Stimulated activated naive CD8-positive, alpha-beta T cell treated with anti-CD3 and anti-CD28 coated beads, Interleukin-15, Interleukin-2, amounts not matched to agents 100 U/mL and 50 U/mL, for 24 hours (primary cell): ENCODE results near the gene CCDC136.

Experiments
- ATAC-seq: fragments of 150-1000 bp; cut with Tn5 transposase; one replicate; pipeline ENCODE4 v1.10.0; 2021
- DNase-seq: peaks from one replicate; pipeline ENCODE4 v3.0.0; 2021

The CCDC136 gene

DNA sequence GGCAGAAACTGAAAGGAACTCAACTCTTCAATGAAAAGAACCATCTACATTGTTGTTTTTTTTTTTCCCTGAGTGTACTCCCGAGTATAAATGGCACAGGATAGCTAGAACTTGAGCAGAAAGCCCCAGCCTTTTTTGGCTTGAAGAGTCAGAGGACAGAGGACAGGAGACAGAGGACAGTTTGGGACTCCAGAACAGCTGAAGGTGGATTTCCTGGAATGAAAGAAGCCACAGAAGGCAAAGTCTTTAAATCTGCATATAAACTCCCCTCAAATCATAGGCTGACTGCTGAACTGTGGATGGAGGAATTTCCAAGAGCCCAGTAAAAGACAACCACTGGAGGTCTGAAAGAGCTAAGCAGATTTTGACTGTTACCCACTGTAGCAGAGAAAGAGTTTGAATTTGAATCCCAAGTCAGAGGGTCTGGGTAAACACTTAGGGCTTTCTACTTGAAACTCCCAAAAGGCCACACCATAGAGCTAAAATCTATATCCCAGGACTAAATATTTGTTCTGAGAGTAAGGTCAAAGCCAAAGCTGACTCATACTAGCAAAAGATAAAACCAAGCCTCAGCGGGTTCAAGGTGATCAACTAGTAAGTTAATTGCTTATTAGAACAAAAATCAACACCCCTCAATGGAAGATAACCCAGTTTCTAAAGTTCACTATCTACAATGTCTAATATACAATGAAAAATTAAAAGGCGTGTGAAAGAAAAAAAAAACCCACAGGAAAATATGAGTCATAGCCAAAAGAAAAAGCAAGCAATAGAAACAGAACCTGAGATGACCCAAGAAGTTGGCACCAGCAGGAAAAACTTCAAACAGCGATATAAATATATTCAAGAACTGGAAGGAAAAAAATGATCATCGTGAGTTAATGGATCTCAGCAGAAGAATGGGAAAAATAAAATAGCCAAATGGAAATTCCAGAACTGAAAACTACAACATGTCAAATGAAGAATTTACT lies 14.3 kb upstream of the CCDC136 start:
- ATAC-seq (peak; percentile 29), DNase-seq (no peak)

DNA sequence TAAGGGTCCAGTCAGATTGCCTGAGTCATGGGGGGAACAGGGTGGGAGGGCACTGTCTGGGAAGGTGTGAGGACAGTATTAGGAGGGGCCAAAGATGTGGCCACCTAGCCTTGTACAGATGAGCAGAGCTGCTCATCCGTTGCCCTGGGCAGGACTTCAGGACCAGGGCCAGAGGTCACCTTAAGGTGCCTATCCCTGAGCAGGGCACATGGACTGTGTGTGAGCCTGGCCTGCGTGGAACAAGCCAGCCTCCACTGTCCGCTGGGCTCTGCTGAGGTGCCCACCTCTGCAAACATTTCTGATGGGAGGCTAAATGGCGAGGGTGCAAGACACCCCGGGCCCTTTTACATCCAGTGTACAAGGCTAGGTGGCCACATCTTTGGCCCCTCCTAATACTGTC lies 12.8 kb upstream of the CCDC136 start:
- ATAC-seq (no peak), DNase-seq (no peak)

DNA sequence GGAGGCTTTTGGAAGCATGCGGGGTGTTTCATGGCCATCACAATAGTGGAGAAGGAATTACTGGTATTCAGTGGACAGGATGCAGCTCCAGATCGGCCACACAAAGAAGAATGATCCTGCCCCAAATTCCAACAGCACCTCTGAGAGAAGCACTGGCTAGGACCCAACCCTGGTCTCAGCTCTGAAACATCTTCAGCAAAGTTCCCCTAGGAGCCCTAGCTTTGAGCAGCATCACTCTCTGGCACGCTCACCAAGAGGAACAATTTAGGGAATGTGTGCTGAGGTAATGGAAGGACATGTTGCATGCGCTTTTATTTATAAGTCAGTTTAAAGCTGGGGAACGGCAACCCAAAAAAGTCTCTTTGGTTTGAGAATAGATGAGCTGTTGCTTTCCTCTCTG lies 10.6 kb upstream of the CCDC136 start:
- DNase-seq (no peak), ATAC-seq (no peak)

DNA sequence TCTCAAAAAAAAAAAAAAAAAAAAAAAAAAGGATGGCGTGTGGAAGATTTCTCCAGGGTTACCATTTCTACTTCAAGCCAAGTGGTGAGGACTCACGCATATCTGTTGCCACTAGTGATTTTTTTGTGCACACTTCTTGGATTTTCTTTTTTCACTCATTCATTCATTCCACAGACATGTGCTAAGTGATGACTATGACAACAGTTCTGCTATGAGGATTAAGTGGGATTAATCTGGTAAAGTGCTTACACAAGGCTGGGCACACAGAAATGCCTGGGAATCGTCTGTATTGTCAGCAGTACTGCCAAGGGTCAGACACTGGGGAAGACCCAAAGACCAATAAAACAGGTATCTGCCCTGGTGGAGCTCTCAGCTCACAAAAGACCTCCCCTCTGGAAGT lies 9.9 kb upstream of the CCDC136 start:
- DNase-seq (no peak), ATAC-seq (no peak)

DNA sequence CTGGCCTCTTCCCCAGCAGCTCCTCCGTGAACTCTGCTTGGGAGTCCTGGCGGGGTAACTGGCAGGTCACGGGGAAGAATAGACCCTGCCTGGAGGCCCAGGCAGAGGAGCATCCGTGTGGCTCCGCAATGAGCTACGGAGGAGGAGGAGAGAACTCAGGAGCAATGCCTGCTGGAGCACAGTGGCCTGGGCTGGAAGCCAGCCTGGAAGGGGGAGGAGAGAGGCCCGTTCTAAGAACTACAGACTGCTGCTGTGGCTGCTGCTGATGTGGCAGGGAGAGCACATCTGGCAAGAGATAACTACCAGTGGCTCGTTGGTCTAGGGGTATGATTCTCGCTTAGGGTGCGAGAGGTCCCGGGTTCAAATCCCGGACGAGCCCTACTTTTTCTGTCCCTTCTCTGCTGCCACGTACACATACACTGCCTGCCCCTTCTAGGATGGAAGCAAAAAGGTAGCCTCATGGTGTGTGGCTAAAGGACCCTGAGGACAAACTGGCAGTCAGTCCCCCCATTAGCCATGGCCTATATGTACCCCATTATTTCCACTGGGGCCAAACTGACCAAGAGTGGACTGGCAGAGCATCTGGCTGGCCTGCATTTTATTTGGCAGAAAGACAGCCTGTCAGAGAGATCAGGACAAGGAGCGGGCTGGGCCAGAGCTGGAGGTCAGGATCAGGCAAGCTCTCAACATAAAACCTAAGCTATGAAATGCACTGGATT lies 8.5 kb upstream of the CCDC136 start:
- DNase-seq (no peak), ATAC-seq (peak; percentile 75)

DNA sequence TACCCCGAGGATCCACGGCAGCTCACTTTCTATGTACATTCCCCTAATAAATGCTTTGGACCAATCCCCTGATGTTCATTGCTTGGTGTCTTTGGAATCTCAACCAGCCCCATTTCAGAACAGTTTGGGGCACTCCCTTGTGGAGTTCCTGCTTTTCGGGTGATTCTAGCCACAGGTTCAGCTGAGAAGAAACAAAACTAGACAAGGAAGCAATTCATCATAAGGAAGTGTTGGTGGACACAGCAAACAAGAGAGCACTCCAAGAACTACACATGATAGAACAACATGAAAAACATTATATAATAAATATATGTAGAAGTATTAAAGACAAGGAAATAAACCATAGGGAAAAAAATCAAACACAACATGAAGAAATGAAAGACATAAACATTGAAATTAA lies 6.0 kb upstream of the CCDC136 start:
- DNase-seq (no peak), ATAC-seq (no peak)

DNA sequence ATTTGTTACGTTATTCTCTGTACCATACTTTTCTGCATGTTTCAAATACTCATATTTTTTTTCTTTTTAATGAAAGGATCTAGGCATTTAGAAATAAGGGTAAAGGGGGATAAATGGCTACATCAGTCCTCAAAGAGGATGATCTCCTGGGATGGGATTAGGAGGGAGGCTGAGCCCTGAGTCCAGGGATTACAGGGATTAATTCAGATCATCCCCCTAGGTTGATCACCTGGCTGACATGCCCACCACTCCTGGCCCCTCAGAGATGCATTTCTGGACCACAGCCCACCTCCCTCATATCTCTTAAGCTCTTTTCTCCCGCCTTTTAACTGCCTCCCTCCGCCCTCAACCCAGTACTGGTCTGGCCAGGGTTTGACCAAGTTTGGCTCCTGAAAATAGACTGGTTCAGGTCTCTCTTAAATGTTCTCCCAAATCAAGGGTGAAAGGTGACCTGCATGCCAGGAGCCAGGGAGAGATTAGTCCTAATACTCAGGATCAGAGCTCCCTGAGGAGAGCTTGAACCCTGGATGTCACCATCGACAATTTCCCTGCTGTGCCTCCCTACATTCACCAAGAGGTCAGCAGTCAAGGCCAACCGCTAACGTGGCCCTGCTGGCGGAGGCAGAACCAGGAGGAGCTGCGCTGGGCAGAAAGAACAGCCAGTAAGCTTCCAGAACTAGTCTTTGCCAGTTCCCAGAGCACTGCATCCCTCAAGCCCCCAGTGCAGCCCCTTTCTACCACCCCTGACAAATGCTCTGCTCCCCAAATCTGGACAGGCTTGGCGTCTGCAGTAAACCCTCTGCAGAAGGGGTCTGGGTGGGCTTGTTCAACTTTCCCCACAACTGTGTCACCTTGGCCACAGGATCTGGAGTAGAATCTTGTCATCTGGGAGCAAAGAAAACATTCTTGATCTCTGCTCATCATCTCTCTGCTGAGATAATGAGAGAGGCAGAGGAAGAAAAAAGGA lies 3.0 kb upstream of the CCDC136 start:
- no peak for ATAC-seq
- no peak for DNase-seq

DNA sequence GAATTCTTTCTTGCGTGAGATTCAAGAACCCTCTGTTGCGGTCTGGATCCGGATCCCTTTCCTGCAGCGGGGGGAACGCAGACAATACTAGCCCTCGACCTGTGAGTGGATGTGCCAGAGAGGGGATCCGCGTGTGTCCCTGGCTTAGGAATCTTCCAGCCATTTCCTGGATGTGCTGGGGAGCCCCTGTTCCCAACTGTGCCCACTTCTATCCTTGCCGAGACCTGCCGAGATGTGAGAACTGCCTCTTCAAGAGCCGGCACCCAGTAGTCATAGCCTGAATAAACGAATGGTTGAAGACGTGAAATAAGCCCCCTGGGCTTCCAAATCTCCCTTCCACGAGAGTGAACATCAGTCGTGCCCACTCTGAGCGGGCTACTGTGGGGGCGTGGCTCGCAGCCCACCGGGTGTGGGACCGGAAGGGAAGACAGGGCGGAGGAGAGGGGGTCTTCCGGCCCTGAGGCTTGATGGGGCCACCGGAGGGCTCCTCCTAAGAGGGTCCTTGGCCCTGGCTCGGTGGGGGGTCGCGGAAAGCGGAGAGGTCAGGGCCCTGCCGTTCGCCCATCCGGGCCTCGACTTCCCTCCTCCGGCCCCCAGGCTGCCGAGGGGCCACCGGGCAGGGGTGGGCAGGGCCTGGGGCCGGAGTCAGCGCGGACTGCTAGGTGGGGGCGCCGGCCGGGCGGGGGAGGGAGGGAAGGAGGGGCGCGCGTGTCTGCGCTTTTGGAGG lies 1.3 kb upstream of the CCDC136 start:
- no peak for ATAC-seq
- DNase-seq, result no peak

DNA sequence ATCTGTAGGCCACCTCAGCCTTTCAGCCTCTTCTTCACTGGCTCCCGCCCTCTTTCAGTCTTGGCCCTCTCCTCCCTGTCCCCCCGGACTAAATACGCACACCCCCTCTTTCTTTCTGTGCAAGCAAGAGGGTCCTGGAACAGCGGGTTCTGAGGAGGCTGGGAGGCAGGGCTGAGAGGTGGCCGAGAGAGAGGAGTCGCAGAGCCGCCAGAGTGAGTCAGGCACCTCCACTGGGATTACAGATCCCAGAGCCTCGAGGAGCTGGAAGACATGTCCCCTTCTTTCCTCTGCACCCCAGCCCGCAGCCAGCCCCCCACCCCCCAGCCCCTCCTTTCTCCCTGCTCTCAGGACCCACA lies 182 bp downstream of the CCDC136 start:
- no peak for ATAC-seq
- DNase-seq, result no peak

DNA sequence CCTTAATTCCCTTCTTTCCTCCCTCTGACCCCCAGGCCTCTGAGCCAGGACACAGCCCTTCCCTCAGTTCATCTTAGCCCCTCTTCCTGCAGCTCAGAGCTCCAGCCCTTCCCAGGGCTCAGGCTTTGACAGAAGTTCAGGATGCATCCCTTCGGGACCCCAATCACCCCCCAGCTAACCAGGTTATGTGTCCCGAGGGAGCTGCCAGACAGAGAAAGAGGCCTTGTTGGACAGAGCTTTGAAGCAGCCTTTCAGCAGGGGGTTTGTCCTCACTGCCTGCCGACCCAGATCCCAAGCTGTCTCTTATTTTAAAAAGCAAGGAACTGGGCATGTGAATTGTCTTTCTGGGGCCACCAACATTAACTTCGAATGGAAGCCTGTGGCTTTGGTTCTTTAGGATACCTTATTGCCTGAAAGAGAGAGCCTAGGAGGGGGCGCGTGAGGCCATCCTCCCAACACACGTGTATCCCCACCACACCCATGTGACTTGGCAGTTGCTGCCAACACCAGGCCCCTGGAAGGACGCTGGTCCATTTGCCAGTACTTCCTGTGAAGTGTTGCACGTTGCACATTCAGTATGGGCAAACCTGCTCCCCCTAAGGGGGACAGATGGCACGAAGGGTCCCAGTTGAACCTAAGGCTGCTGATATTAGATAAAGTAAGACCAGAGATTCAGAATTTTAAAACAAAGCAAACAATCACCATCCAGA lies 858 bp downstream of the CCDC136 start:
- DNase-seq, result no peak
- ATAC-seq, result no peak

DNA sequence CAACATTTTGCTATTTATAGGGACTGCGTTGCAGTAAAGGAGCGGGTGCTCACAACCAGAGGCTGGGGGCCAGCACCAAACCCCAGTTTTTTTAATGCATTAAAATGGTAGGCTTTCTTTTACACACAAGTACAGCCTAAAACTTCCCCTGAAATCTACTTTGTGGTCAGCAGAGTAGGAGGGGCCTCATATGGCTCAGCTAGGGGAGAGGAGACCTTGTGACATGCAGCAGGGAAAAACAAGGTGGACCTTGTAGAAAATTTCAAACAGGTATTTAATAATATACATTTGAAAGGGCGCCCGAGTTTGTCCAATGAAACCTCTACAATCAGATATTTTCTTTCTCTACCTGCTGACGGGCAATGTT lies 1.4 kb downstream of the CCDC136 start:
- no peak for ATAC-seq
- no peak for DNase-seq

DNA sequence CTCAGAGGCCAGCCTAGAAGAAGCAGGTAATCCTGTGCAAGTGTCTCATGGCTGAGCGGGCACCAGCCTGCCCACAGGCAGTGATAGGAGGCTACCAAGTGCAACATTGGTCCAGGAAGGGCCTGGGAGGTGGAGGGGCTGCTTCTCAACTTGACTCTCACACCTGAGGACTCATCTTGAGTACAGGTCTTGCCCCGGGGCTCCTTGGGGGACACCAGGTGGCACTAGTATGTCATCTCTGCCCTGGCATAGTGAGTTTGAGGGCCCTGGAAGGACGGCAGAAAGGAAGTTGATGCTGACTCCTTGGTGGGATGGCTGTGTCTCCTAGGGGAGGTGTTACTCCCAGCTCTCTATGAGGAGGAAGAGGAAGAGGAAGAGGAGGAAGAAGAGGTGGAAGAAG lies 2.3 kb downstream of the CCDC136 start:
- no peak for ATAC-seq
- peak; percentile 19 for DNase-seq

DNA sequence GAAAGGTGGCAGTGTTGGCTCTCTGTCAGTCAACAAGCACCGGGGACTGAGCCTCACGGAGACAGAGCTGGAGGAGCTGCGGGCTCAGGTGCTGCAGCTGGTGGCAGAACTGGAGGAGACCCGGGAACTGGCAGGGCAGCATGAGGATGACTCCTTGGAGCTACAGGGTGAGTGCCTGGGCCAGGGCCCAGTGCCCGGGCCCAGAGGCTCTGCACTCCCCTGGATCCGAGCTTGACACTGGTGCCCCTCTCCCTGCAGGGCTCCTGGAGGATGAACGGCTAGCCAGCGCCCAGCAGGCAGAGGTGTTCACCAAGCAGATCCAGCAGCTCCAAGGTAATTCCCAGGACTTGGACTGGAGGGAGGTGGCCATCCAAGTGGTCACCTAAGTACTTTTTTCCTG lies 2.7 kb downstream of the CCDC136 start:
- DNase-seq (no peak), ATAC-seq (no peak)

DNA sequence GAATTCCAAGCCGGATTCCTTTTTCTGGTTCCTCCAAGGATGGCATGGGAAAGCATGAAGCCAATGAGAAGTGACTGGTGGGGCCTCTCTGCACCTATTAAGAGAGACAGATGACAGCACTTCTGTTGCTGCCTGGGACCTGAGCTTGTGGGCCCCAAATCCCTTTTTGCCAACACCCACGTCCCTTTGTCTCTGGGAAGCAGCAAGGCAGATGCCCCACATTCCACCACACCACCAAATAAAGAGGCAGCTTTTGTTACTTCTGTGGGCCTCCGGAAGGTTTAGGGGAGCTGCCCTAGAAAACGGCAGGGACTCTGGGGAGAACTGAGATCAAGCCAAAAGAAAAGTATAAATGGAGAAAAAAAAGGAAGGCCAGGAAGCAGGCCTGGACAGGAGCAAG lies 3.4 kb downstream of the CCDC136 start:
- DNase-seq, result no peak
- ATAC-seq, result no peak

DNA sequence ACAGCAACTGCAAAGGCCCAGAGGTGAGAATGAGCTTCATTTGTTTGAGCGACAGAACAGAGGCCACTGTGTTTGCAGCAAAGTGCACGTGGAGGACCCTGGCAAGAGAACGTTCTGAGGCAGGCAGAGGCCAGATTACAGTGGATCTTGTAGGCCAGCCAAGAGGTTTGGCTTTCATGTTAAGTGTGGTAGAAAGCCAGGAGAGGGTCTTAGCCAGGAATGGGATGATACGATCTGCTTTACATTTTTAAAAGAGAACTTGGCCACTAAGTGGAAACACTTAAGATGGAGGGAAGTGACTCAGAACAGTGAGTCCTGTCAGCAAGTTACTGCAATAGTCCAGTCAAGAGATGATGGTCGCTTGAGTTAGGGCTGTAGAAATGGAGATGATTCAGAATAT lies 4.6 kb downstream of the CCDC136 start:
- ATAC-seq, result no peak
- DNase-seq, result no peak

DNA sequence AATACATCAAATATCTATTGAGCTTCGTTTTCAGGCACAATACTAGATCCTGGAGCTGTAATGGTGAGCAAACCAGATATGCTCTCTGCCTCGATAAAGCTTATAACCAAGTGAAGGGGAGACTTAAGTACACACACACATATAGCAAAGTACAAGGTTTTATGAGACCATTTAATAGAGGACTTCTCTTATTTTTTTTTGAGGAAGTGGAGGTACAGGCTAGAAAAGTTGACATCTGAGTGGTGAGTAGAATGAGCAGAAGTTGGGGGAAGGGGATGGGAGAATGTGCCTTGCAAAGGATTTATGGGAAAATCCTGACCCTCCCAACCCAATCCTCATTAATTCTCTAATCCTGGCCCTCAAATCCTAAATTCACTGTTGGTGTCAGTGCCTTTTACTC lies 7.7 kb downstream of the CCDC136 start:
- ATAC-seq, result no peak
- no peak for DNase-seq

DNA sequence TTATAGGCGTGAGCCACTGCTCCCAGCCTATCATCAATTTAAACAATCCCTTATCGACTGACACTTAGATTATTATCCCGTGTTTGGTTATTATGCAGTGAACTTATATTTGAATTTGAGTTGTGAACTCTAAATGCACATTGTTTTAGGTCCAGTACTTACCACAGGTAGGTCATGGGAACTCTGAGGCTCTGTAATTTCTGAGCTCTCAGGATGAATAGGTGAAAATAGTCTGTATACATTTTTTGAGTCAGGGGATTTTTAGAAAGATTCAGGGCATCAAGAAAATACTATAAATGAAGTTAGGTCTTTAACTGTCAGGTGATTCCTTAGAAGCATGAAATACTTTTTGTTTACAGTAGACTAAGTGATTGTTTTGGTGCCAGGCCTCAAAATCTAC lies 8.8 kb downstream of the CCDC136 start:
- no peak for ATAC-seq
- DNase-seq, result no peak

DNA sequence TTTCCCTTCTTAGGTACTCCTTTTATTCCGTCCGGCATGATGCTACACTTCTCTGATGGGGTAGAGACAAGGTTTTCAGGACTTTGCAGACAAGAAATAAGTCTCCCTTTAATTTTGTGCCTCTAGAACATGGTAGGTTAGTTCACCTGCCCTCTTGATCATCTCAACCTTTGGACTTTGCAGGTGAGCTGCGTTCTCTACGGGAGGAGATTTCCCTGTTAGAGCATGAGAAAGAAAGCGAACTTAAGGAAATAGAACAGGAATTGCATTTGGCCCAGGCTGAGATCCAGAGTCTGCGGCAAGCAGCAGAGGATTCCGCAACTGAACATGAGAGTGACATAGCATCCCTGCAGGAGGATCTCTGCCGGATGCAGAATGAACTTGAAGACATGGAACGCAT lies 9.2 kb downstream of the CCDC136 start:
- DNase-seq (no peak), ATAC-seq (no peak)

DNA sequence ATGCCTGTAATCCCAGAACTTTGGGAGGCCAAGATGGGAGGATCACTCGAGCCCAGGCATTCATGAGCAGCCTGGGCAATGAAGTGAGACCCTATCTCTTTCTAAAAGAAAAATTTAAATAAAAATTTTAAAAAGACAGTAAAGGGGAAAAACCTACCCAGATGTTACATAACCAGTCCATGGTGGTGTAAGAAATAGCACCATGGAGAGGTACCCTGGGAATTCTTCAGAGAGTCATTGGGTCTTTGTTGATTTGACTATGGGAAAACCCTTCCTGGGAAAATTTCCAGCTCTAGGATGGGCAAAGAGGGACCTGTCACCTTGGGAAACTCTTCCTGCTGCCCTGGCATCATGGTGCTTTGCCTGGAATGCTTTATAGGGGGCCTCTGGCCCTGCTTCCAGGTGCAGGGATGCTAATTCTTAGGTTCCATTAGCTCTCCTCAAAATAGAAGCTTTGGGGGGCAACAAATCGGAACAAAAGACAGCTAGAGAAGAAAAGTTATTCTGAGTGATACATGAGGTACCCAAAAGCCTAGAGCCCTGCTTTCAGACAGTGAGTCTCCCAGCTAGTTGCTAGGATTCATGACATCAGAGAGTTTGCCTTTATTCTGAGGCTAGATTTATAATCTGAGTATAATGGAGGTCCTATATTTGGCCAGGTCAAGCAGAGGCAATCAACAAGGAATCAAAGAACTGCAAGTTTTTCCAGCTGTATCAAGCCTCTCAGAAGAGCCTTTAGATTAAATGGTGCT lies 10.1 kb downstream of the CCDC136 start:
- ATAC-seq, result no peak
- DNase-seq, result no peak

DNA sequence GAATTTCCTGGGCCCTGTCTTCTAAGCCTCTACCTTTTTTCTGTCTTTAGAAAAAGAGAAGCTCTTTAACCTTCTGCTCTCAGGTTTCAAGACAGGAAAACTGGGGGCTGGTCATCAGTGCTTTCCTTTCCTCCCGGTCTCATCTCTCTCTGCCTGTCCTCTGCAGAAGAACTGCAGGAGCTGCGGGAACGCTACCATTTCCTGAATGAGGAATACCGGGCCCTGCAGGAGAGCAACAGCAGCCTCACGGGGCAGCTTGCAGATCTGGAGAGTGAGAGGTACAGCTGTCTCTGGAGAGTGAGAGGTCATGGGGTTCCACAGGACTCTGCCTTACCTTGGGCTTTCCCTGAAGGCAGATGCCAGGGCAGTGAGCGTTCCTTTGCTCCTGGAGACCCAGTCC lies 12.7 kb downstream of the CCDC136 start:
- DNase-seq, result no peak
- no peak for ATAC-seq

DNA sequence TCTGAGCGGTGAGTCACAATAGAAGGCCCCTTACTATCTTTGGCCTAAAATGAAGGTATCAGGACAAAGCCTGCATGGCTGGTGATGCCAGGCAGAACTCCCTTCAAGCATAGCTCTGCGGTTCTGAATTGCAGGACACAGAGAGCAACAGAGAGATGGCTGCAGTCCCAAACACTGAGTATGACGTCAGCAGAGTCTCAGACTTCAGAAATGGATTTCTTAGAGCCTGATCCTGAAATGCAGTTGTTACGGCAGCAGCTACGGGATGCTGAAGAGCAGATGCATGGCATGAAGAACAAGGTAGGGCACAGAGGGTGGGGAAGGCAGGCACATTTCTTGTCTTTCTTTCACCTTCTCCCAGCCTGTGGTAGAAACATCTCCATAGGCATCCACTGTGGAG lies 13.5 kb downstream of the CCDC136 start:
- ATAC-seq, result no peak
- DNase-seq, result no peak
